22Rv1 (cell line): ENCODE results near the gene SNTB2.

Experiments used
- H3K27ac ChIP-seq: fragments of 450-650 bp; 2 replicates; pipeline ENCODE4 v1.5.1; 2017
- ZFX ChIP-seq: fragments of 450-650 bp; IDR thresholded peaks from 2 replicates; pipeline ENCODE4 v1.6.1; 2017; ENCODE audit warnings: antibody characterized with exemption, borderline replicate concordance
- TF ChIP-seq, protein P1 (sequence below): fragments of 450-650 bp; IDR thresholded peaks from 2 replicates; pipeline ENCODE4 v1.5.1; 2017; ENCODE audit warnings: mild to moderate bottlenecking

SNTB2 gene

DNA sequence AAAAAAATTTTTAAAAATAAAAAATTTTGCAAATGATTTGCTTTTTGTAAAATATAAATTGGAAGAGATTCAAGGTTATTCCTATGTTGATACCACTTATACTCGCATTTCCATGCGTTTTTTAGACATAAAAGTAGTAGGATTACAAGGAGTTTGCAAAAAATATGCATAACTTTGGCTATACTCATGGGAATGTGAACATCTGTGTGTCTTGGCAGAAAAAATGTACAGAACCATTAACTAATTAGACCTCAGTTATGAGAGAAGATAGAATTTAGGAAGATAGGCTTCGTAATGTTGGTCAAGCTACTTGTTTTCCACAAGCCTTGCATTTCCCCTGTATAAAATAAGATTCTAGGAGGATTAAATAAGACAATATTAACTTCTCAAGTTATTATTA lies 63.1 kb downstream of the SNTB2 start:
- TF ChIP-seq ZFX: no peak
- TF ChIP-seq, protein P1, sequence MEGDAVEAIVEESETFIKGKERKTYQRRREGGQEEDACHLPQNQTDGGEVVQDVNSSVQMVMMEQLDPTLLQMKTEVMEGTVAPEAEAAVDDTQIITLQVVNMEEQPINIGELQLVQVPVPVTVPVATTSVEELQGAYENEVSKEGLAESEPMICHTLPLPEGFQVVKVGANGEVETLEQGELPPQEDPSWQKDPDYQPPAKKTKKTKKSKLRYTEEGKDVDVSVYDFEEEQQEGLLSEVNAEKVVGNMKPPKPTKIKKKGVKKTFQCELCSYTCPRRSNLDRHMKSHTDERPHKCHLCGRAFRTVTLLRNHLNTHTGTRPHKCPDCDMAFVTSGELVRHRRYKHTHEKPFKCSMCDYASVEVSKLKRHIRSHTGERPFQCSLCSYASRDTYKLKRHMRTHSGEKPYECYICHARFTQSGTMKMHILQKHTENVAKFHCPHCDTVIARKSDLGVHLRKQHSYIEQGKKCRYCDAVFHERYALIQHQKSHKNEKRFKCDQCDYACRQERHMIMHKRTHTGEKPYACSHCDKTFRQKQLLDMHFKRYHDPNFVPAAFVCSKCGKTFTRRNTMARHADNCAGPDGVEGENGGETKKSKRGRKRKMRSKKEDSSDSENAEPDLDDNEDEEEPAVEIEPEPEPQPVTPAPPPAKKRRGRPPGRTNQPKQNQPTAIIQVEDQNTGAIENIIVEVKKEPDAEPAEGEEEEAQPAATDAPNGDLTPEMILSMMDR: no peak
- no peak overlapping the region for H3K27ac ChIP-seq

- H3K27ac ChIP-seq: peak overlapping the region; percentile 15
- TF ChIP-seq, protein P1: no peak
- no peak for TF ChIP-seq ZFX
Measured at GRCh38 chr16:69253870-69254341, 66.9 kb downstream of the SNTB2 start.

- H3K27ac ChIP-seq: peak overlapping the region; percentile 39; the same call in 1 of the 2 replicates
Measured at GRCh38 chr16:69259428-69259764, 72.4 kb downstream of the SNTB2 start.

DNA sequence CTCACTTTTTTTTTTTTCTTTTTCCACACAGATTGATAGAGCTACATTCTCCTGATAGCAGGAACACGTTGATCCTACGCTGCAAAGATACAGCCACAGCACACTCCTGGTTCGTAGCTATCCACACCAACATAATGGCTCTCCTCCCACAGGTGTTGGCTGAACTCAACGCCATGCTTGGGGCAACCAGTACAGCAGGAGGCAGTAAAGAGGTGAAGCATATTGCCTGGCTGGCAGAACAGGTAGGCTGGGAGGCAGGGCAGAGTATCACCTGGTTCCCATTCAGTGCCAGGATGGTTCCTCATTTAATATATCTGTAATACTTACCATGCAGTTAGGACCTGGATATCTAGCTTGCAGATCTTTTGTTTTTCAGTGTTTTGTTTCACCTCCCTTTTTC lies 73.1 kb downstream of the SNTB2 start:
- TF ChIP-seq, protein P1: peak; percentile 67
- no peak for TF ChIP-seq ZFX

DNA sequence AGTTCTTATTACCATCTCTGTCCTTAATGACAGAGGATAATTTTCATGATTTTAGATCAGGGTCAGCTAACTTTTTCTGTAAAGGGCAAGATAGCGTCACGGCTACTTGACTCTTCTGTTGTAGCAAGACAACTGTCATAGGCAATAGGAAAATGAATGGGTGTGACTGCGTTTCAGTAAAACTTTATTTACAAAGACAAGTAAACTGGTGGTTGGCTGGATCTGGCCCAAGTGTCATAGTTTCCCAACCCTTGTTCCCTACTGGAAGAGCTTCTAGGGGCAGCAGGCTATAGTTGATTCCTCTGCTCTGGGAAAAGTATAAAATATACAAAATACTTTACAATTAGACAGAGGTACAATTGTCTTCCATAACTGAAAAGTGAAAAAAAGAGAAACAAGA lies 73.5 kb downstream of the SNTB2 start:
- H3K27ac ChIP-seq: peak overlapping the region; percentile 39
- no peak for TF ChIP-seq ZFX
- TF ChIP-seq, protein P1: no peak

More for the DNA sequence above, 73.1 kb downstream of the SNTB2 start:
- peak overlapping the region; percentile 39 for H3K27ac ChIP-seq

GRCh38 chr16:69266334-69267063 lies 79.5 kb downstream of the SNTB2 start:
- H3K27ac ChIP-seq: no peak overlapping the region
- TF ChIP-seq ZFX: no peak
- TF ChIP-seq, protein P1: no peak

DNA sequence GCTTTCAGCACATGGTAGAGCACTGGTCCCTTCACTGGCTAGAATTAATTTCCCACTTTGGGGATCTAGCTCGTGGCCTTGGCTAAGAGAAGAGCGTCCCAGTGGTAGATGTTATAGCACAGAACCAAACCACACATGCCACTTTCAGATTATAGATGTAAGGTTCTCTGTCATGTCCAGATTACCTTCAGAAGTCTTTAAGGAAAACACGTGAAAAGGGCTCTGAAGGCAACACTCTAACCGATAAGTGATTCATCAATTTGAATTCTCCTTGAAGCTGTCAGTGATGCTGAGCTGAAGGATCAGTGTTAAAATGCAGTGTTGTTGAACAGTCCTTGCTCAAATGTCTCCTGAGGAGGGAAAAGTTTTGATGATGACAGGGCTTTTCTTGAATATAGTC lies 80.7 kb downstream of the SNTB2 start:
- TF ChIP-seq, protein P1: no peak
- TF ChIP-seq ZFX: no peak
- H3K27ac ChIP-seq: no peak overlapping the region

- no peak for TF ChIP-seq ZFX
- TF ChIP-seq, protein P1: no peak
- H3K27ac ChIP-seq: no peak overlapping the region
Measured at GRCh38 chr16:69270395-69270794, 83.4 kb downstream of the SNTB2 start.
